ENCODE data around the gene PRSS36. TPM values are rescaled to one million over a fixed set of nuclear protein-coding genes. Genes with fewer than 3 reads are reported as not detected.
A peak's percentile ranks its signal among the peaks of the same experiment; 100 is the strongest.
"Not testable (repeated sequence)": the region's sequence is repeated elsewhere in the genome, so short reads cannot be mapped to it uniquely, and the experiment has no call there.

Gene PRSS36
- total and polyA plus RNA-seq, 9 of the 15 experiments (the other 6 are each of a cell fraction or from before 2014, with no cell fraction given): 0.09 to 1.2 (median 0.54) TPM; not detected in 2

DNA sequence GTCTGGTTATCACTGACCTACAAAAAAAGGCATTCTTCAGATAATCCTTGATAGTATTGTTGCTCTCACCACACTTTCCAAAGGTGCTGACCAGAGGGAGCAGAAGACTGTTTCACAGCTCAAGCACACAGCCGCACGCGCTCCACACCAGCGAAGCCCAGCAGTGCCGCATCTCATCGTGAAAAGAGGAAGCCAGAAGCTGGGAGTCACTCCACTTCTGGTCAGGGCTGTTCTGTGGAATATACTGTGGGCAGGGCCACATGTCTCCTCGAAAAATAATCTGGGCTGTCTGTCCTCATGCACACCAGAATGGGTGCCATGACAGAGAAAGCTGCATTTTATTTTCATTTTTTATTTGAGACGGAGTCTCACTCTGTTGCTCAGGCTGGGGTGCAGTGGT lies 7.3 kb upstream of the PRSS36 start (continued):
- TF ChIP-seq RBBP5 (IDR thresholded peaks at IDR 0.05; ENCODE audit: borderline replicate concordance, insufficient read depth, low read length, poor library complexity, severe bottlenecking) (peak; percentile 27), FOXJ3 (CRISPR knock-in tag; IDR thresholded peaks at IDR 0.05) (no peak), HOXB6 (CRISPR knock-in tag; IDR thresholded peaks at IDR 0.05; ENCODE audit: borderline replicate concordance) (no peak), L3MBTL2 (IDR thresholded peaks at IDR 0.05) (peak; percentile 97), ZFP36 (IDR thresholded peaks at IDR 0.05; ENCODE audit: low read depth, low read length, partially characterized antibody) (peak; percentile 69), MYC (IDR thresholded peaks at IDR 0.05; ENCODE audit: low read depth, low read length) (peak; percentile 49; the same call in 1 of the 2 replicates), MYC (CRISPR knock-in tag; IDR thresholded peaks at IDR 0.05; ENCODE audit: borderline replicate concordance, low read depth) (no peak), BRD9 (IDR thresholded peaks at IDR 0.05; ENCODE audit: low read depth, partially characterized antibody) (peak; percentile 40), MAFF (IDR thresholded peaks at IDR 0.05; ENCODE audit: low read length) (no peak), NRF1 (conservative IDR thresholded peaks at IDR 0.05 in 1 of 2, IDR thresholded peaks at IDR 0.05 in 1 of 2) (peak; percentile 48 to 50; a peak in 3 of 4 replicates)
- TF ChIP-seq, protein P1, sequence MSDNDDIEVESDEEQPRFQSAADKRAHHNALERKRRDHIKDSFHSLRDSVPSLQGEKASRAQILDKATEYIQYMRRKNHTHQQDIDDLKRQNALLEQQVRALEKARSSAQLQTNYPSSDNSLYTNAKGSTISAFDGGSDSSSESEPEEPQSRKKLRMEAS (CRISPR knock-in tag; IDR thresholded peaks at IDR 0.05): peak; percentile 80

DNA sequence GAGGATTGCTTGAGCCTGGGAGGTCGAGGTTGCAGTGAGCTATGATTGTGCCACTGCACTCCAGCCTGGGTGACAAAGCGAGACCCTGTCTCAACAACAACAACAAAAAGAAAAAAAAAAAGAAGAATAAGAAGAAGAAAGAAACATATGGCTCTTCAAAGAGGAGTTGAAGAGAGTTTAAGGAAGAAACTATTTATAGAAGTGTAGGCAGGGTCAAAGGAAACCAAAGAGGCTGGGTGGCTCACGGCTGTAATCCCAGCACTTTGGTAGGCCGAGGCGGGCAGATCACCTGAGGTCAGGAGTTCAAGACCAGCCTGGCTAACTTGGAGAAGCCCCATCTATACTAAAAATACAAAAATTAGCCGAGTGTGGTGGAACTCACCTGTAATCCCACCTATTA lies 1.1 kb upstream of the PRSS36 start:
- H3K9me1 ChIP-seq (ENCODE audit: control insufficient read depth, insufficient read depth, low read length); ATAC-seq; DNase-seq (ENCODE audit: extremely low read depth in 1 of 4, low spot score in 3 of 4); BruUV-seq (replicated peaks); in situ Hi-C loops (cut with MboI); FAIRE-seq; H3K79me2 ChIP-seq (ENCODE audit: control insufficient read depth, insufficient read depth, low read length); H3K36me3 ChIP-seq (ENCODE audit: control insufficient read depth, insufficient read depth, low read length); CTCF ChIA-PET (ENCODE audit: low intra/inter-chr PET ratio); H2AFZ ChIP-seq (ENCODE audit: low read depth, low read length); H3K4me3 ChIP-seq; H4K20me1 ChIP-seq (replicated peaks; ENCODE audit: control insufficient read depth, insufficient read depth, low read length); H3K27ac ChIP-seq (ENCODE audit: extremely low read depth, low read depth, low read length); H3K9ac ChIP-seq (ENCODE audit: insufficient read depth in 1 of 2, low read depth in 2 of 2, low read length in 2 of 2); H3K9me3 ChIP-seq (replicated peaks; ENCODE audit: control insufficient read depth, insufficient read depth, low read depth, low read length); intact Hi-C loops (cut with micrococcal nuclease); H3K4me2 ChIP-seq (ENCODE audit: insufficient read depth, low read length): not testable (repeated sequence)
- Histone ChIP-seq H3K27me3 (ENCODE audit: control insufficient read depth in 2 of 2, insufficient read depth in 2 of 2, low read length in 2 of 2) (peaks cover 9 to 14% of the 10 kb centered on the region in 2 experiments; a peak in 4 of 5 replicates), H3K4me1 (replicated peaks in 1 of 2; ENCODE audit: control insufficient read depth in 2 of 2, insufficient read depth in 2 of 2, low read length in 2 of 2) (peaks cover 0 to 25% of the 10 kb centered on the region in 2 experiments; a peak in 3 of 5 replicates)
- 36% methylated on average over 5 of the region's 6 CpGs for WGBS (ENCODE audit: insufficient coverage, low coverage, missing lambda C conversion rate)
- POLR2A ChIA-PET: interaction anchor here (0.8 to 2.3 kb wide), 4 partner anchors 8 to 301 kb away, joined by 3 to 9 read pairs (median 8); partner anchors contain the start of gene FUS

Measured in K562 (cell line).